ENCODE data around the gene C4orf36.

C4orf36 gene

DNA sequence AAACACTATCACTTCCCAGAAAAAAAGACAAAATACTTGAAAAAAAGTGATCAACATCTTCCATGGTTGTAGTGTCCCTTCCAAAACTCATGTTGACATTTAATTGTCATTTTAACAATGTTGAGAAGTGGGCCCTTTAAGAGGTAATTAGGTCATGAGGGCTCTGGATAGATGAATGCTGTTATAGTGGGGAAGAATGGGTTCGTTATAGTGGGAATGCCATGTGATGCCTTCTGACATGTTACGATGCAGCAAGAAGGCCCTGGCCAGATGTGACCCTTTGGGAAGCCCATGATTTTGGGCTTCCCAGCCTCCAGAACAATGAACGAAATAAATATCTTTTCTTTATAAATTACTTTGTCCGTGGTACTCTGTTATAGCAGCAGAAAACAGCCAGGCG, 39.0 kb downstream of the C4orf36 start:
- DNase-seq = no peak

DNA sequence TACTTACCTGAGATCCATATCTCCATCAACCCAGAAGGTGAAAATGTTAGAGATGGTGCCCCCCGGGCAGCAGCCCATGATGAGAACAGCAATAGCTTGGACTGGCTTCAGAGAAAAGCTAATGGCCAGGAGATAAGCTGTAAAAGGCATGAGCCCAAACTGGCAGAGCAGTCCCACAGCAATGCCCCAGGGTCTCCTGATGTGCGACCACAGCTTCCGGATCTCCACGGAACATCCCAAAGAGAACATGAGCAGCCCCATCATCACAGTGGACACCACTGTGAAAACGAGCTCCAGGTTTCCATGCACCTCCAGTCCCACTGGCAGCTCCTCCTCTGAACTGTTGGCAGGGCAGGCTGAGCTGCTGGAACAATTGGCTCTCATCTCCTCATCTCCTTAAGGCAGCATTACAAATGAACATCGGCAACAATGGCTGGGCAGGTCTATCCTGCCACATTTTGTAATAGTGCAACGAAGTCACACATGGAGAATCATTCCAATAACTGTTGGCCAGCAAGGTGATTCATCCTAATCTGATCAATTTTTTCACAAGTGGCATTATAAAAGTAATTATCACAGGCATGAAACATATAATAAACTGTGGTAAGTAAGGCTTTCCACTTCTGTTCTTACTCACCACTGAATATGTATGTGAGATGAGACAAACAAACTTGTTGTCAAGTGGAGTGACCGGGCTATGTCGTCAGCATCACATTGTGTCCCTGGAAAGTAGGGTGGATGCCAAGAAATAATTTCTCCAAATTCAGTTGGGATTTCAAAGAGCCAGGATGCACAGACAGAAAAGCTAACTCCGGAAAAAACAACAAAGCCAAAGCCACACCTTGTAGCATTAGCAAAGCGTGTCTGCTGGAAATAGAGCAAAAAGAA, 43.2 kb downstream of the C4orf36 start, which contains the start of gene SLC10A6:
TSS of gene SLC10A6 (minus strand) at position 653 of the 888 bp plus-strand sequence. CDS start at position 384, 269 bp downstream.
- no peak for DNase-seq

DNA sequence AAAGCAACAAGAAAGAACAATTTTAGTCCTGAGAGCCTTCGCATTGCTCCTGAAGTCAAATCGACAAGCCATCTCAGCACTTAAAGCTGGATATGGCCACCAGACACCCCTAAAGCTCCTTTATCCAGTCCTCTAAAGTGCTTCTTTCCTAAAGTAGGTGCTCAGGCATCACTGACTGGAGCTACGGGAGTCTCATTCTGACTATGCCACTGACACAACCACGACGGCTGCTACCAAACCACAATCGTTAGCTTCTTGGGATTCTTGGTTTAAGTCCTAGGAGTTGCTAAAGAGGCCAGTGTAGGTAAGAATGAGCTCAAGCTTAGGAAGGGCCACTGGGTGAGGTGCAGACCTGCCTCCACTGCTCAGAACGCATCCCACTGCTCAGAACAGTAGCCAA, 44.1 kb downstream of the C4orf36 start:
- no peak for DNase-seq

- no peak for DNase-seq
Measured at GRCh38 chr4:86847571-86847970, 44.7 kb downstream of the C4orf36 start.

DNA sequence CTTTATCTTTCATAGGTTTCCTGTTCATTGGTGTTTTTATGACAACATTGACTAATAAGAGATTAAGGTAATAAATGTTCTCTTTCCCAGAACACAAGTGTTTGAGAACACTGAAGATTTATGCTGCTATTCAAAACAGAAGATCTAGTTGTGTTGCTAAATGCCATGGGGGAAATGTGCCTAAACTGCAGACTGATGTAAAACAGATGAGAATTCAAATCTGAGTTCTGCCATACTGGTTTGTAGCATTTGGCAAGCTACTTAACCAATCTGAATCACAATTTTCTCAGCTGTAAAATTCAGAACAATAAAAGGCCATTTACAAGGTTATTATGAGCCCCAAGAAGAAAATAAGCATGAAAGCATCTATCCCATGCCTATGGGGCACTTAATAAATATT, 45.3 kb downstream of the C4orf36 start:
- no peak for DNase-seq

DNA sequence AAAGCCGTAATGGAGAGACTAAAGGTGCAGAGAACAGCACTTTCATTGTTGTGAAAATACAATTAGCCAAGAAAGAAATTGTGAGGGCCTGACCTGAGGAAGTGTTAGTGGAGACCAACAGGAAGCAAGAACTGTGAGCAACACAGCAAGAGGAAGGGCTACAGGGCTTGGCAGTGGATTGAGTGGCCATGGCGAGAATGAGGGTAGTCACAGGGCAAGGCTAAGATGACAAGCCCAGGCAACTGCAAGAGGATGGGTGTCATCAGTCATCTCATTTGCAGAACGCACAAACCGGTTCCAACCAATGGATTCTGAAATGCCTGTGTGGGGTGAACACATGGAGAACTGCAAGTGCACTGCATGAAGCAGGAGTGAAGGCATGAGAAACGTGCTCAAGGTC, 46.6 kb downstream of the C4orf36 start:
- no peak for DNase-seq

DNA sequence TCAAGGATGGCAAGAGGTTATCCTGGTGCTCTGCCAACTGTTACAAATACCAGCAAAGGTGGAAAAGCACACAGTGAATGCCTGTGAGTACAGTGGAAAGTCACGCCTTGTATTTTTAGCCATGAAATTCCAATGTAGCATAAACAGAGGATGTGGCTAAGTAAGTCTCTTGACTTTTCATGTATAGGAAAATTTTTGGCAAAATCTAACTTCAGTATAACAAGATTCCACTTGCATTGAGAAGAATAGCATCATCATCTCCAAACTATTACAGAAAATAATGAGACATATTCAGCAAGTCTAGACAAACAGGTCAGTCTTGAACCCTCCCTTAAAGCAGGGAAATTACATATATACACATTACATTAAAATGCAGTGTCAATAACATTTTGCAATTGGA, 50.9 kb downstream of the C4orf36 start:
- no peak for DNase-seq

DNA sequence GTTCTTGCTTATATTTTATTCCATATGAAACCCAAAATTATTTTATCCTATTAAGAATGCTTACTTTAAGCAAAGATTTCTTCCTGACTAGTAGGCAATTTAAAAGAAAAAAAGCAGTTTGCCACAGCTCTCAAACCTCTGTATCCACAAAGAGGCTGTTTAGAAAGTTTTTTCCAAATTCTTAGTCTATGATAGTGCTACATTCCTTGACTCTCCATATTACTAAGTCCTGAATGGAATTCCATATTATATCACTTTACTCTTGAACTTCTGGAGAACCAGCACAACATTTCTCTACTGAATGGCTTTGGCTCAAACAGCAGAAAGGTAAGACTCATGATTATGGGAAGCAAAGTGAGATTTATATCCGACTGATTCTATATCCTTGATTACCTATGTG, 51.4 kb downstream of the C4orf36 start:
- DNase-seq = no peak

DNA sequence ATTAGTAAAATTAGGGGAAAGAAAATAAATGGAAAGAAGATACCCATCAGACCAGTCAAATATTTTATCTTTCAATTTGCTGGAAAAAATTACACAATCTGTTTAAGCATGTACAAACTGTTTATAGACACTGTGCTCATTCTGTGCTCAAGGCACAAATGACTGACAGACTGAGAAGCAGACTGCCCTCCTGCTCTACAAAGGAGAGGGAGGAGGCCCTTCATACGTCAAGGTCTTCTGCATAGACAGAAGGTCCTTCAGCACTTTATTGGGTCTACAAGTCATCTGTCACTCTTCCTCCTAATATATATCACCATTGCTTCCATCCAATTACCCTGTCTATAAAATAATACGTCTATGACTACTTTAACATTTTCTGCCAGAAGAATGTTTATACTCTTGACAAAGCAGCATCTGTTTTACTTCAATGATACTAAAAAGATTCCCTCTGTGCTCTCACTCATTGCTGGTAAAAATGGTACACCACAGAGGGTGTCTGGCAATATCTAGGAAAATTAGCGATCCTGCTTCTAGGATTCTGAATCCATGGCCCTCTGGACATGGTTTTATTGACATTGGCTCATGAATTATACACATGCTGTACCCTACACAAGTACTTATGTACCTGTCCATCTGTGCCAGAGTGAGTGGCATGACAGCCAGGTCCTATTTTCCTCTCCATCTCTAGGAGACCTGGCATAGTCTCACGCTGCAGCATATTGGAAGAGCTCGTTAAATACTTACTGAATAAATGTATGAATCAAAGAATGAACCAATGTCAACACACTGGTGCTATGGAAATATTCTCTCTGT, 54.3 kb downstream of the C4orf36 start:
- DNase-seq = no peak

DNA sequence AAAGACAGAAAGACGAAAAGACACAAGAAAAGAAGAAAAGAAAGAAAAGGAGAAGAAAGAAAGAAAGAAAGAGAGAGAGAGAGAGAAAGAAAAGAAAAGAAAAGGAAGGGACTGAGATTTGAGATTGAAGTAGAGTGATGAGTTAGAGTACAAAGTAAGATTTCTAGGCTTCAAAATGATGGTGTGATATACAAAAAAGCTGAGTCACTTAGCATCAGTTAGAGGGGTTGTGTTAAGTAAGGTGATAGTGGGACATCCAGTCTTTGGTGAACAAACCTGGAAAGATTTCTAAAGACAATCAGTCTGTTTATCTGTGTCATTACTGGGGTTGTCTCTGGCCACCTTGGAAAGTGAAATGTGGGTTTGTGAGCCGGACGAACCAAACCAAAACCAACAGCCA, 56.5 kb downstream of the C4orf36 start:
- DNase-seq = no peak

GRCh38 chr4:86834901-86835300, 57.3 kb downstream of the C4orf36 start:
- no peak for DNase-seq

DNA sequence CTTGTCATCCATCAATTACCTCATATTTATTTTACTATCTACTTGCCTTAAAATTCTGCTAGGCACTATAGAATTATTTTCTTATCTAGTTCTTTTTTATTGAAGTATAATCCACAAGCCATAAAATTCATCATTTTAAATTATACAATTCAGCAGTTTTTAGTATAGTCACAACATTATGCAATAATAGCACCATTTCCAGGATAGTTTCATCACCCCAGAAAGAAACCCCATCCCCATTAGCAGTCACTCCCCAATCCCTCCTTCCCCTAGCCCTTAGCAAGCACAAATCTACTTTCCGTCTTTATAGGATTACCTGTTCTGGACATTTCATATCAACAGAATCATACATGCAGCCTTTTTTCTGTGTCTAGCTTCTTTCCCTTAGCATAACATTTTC, 58.6 kb downstream of the C4orf36 start:
- no peak for DNase-seq

- DNase-seq = no peak
Measured at GRCh38 chr4:86831262-86832130, 60.7 kb downstream of the C4orf36 start.
